DMS53 (cell line): ENCODE results near the gene NBPF1.
"Not testable (repeated sequence)": the region's sequence is repeated elsewhere in the genome, so short reads cannot be mapped to it uniquely, and the experiment has no call there.

ENCODE experiments used
- DNase-seq: peaks from one replicate; lab custom pipeline; 2025; lab: John Stamatoyannopoulos, UW

The NBPF1 gene

GRCh38 chr1:16613185-16614147, at the start of gene NBPF1:
NBPF1 (minus strand) TSS chr1:16613564.
- DNase-seq: no peak

- DNase-seq: not testable (repeated sequence)
Observed at GRCh38 chr1:16658234-16658633, 44.9 kb upstream of the NBPF1 start.

- DNase-seq: not testable (repeated sequence)
Observed at GRCh38 chr1:16656981-16657683, 43.8 kb upstream of the NBPF1 start.

GRCh38 chr1:16656574-16656973, 43.2 kb upstream of the NBPF1 start:
- DNase-seq: not testable (repeated sequence)

- DNase-seq: not testable (repeated sequence)
Observed at GRCh38 chr1:16651560-16651959, 38.2 kb upstream of the NBPF1 start.

GRCh38 chr1:16649960-16650359, 36.6 kb upstream of the NBPF1 start:
- DNase-seq: not testable (repeated sequence)

GRCh38 chr1:16649390-16649789, 36.0 kb upstream of the NBPF1 start:
- DNase-seq: not testable (repeated sequence)

GRCh38 chr1:16648756-16649155, 35.4 kb upstream of the NBPF1 start:
- DNase-seq: not testable (repeated sequence)

GRCh38 chr1:16648250-16648649, 34.9 kb upstream of the NBPF1 start:
- not testable (repeated sequence) for DNase-seq

- not testable (repeated sequence) for DNase-seq
Observed at GRCh38 chr1:16647179-16648176, 34.1 kb upstream of the NBPF1 start.

- DNase-seq: not testable (repeated sequence)
Observed at GRCh38 chr1:16646716-16647115, 33.4 kb upstream of the NBPF1 start.

GRCh38 chr1:16646061-16646664, 32.8 kb upstream of the NBPF1 start:
- DNase-seq: not testable (repeated sequence)

GRCh38 chr1:16645271-16646060, 32.1 kb upstream of the NBPF1 start:
- not testable (repeated sequence) for DNase-seq

GRCh38 chr1:16644482-16645270, 31.3 kb upstream of the NBPF1 start:
- DNase-seq: not testable (repeated sequence)

GRCh38 chr1:16644193-16644481, 30.8 kb upstream of the NBPF1 start:
- no peak for DNase-seq

GRCh38 chr1:16643476-16644192, 30.3 kb upstream of the NBPF1 start:
- DNase-seq: not testable (repeated sequence)

- not testable (repeated sequence) for DNase-seq
Observed at GRCh38 chr1:16643001-16643411, 29.6 kb upstream of the NBPF1 start.

- DNase-seq: not testable (repeated sequence)
Observed at GRCh38 chr1:16642025-16642966, 28.9 kb upstream of the NBPF1 start.
